NT2/D1 (cell line): ENCODE data around the gene ENO2.

ENCODE experiments used
- YY1 ChIP-seq: IDR thresholded peaks from 2 replicates; pipeline ENCODE4 v1.6.1; 2011; ENCODE audit not compliant: insufficient read length, insufficient read depth
- ZNF274 ChIP-seq: IDR thresholded peaks from 2 replicates; pipeline ENCODE4 v1.6.1; 2011; ENCODE audit warnings: mild to moderate bottlenecking, low read depth, low read length

GRCh38 chr12:6952121-6952862 is 37.9 kb downstream of the ENO2 start:
- TF ChIP-seq ZNF274 = no peak
- no peak for TF ChIP-seq YY1
